GM12878 (cell line): ENCODE measurements around the gene SLC43A3. TPM values are rescaled to one million over a fixed set of nuclear protein-coding genes. Genes with fewer than 3 reads are reported as not detected.

ENCODE experiments used
- EGR1 ChIP-seq, 2 experiments: IDR thresholded peaks; 1 replicate in 1 of 2; 2 replicates in 1 of 2; pipeline ENCODE4 v1.6.1; 2011 to 2012; ENCODE audit warnings: low read depth in 2 of 2, low read length in 2 of 2, borderline replicate concordance in 1 of 2, mild to moderate bottlenecking in 1 of 2, moderate library complexity in 1 of 2
- HDGF ChIP-seq: fragments of 450-650 bp; IDR thresholded peaks from 2 replicates; pipeline ENCODE4 v1.6.1; 2016; ENCODE audit warnings: antibody characterized with exemption
- IRF4 ChIP-seq: IDR thresholded peaks from 2 replicates; pipeline ENCODE4 v1.6.1; 2011; ENCODE audit warnings: low read depth, low read length
- MLLT1 ChIP-seq: fragments of 450-650 bp; IDR thresholded peaks from 2 replicates; pipeline ENCODE4 v1.6.1; 2016; ENCODE audit warnings: mild to moderate bottlenecking
- MXI1 ChIP-seq: fragments of 150-350 bp; IDR thresholded peaks from 2 replicates; pipeline ENCODE4 v1.6.1; 2011; ENCODE audit warnings: low read depth, mild to moderate bottlenecking, inconsistent platforms, low read length, improper control_type of control experiment
- MYC ChIP-seq: IDR thresholded peaks from 2 replicates; pipeline ENCODE4 v1.6.1; 2011; ENCODE audit warnings: mild to moderate bottlenecking, low read length, moderate library complexity, inconsistent platforms; ENCODE audit not compliant: insufficient read depth, insufficient replicate concordance, insufficient read length, severe bottlenecking
- NKRF ChIP-seq: fragments of 450-650 bp; conservative IDR thresholded peaks from 2 replicates; pipeline ENCODE4 v1.6.1; 2017; ENCODE audit warnings: mild to moderate bottlenecking, moderate library complexity
- SP1 ChIP-seq: IDR thresholded peaks from one replicate; pipeline ENCODE4 v1.6.1; 2011; ENCODE audit warnings: low read depth, low read length
- ZNF592 ChIP-seq: fragments of 450-650 bp; IDR thresholded peaks from 2 replicates; pipeline ENCODE4 v1.6.1; 2017; ENCODE audit warnings: mild to moderate bottlenecking, moderate library complexity
- polyA plus RNA-seq, 11 experiments: library from polyadenylated mRNA; depleted of rRNA in 4 of 11; unstranded in 6 of 11; stranded (reverse) in 5 of 11; fragments of >200 nt; fragmentation: Nextera tagmentation in 4 of 11; fragmentation: Illumina TruSeq in 1 of 11; extraction: Ambion mirVana in 4 of 11; extraction: Trizol in 1 of 11; gene quantifications; 1 replicate in 1 of 11; 2 replicates in 10 of 11; pipeline versions ENCODE4 v1.2.1 to v1.2.3, GENCODE V29; 2011 to 2016; ENCODE audit warnings: inconsistent platforms in 2 of 11, missing spikeins in 2 of 11, low read depth in 1 of 11
- total RNA-seq, 4 experiments: library from RNA; depleted of rRNA in 3 of 4; stranded (reverse); fragments of >200 nt in 3 of 4; fragmentation: Illumina TruSeq in 1 of 4; extraction: Trizol in 1 of 4; gene quantifications; 2 replicates each; pipeline versions ENCODE4 v1.2.1 to v1.2.3, GENCODE V29; 2013 to 2021
- TF ChIP-seq, protein P1 (sequence below): fragments of 450-650 bp; IDR thresholded peaks from 2 replicates; pipeline ENCODE4 v1.6.1; 2017; ENCODE audit warnings: mild to moderate bottlenecking, moderate library complexity
- TF ChIP-seq, protein P2 (sequence below), 3 experiments: IDR thresholded peaks in 2 of 3; conservative IDR thresholded peaks in 1 of 3; 2 replicates each; pipeline ENCODE4 v1.5.1; 2011; ENCODE audit warnings: low read depth in 3 of 3, low read length in 3 of 3, mild to moderate bottlenecking in 3 of 3, control low read depth in 2 of 3, moderate library complexity in 2 of 3, inconsistent platforms in 1 of 3, mixed read lengths in 1 of 3; ENCODE audit not compliant: control insufficient read depth in 2 of 3, insufficient read depth in 1 of 3; ENCODE audit errors: extremely low read depth in 1 of 3

SLC43A3 gene
- total and polyA plus RNA-seq, 10 of the 15 experiments (the other 5 are each of a cell fraction or from before 2014, with no cell fraction given), result 37.5 to 237 (median 132) TPM

GRCh38 chr11:57476047-57476756, 49.3 kb upstream of the SLC43A3 start (continued):
- TF ChIP-seq, protein P1, sequence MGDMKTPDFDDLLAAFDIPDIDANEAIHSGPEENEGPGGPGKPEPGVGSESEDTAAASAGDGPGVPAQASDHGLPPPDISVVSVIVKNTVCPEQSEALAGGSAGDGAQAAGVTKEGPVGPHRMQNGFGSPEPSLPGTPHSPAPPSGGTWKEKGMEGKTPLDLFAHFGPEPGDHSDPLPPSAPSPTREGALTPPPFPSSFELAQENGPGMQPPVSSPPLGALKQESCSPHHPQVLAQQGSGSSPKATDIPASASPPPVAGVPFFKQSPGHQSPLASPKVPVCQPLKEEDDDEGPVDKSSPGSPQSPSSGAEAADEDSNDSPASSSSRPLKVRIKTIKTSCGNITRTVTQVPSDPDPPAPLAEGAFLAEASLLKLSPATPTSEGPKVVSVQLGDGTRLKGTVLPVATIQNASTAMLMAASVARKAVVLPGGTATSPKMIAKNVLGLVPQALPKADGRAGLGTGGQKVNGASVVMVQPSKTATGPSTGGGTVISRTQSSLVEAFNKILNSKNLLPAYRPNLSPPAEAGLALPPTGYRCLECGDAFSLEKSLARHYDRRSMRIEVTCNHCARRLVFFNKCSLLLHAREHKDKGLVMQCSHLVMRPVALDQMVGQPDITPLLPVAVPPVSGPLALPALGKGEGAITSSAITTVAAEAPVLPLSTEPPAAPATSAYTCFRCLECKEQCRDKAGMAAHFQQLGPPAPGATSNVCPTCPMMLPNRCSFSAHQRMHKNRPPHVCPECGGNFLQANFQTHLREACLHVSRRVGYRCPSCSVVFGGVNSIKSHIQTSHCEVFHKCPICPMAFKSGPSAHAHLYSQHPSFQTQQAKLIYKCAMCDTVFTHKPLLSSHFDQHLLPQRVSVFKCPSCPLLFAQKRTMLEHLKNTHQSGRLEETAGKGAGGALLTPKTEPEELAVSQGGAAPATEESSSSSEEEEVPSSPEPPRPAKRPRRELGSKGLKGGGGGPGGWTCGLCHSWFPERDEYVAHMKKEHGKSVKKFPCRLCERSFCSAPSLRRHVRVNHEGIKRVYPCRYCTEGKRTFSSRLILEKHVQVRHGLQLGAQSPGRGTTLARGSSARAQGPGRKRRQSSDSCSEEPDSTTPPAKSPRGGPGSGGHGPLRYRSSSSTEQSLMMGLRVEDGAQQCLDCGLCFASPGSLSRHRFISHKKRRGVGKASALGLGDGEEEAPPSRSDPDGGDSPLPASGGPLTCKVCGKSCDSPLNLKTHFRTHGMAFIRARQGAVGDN, result peak; percentile 97
- 0 out of 3 replicates have a peak, but pooled peaks of 1 of the 2 experiments have one; percentile 19 for TF ChIP-seq EGR1 (IDR thresholded peaks at IDR 0.05; ENCODE audit: borderline replicate concordance in 1 of 2, low read depth in 2 of 2, low read length in 2 of 2)
- TF ChIP-seq MYC, result peak; percentile 89
- TF ChIP-seq, protein P2, sequence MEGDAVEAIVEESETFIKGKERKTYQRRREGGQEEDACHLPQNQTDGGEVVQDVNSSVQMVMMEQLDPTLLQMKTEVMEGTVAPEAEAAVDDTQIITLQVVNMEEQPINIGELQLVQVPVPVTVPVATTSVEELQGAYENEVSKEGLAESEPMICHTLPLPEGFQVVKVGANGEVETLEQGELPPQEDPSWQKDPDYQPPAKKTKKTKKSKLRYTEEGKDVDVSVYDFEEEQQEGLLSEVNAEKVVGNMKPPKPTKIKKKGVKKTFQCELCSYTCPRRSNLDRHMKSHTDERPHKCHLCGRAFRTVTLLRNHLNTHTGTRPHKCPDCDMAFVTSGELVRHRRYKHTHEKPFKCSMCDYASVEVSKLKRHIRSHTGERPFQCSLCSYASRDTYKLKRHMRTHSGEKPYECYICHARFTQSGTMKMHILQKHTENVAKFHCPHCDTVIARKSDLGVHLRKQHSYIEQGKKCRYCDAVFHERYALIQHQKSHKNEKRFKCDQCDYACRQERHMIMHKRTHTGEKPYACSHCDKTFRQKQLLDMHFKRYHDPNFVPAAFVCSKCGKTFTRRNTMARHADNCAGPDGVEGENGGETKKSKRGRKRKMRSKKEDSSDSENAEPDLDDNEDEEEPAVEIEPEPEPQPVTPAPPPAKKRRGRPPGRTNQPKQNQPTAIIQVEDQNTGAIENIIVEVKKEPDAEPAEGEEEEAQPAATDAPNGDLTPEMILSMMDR (IDR thresholded peaks at IDR 0.05 in 2 of 3, conservative IDR thresholded peaks at IDR 0.05 in 1 of 3; ENCODE audit: control insufficient read depth in 2 of 3, extremely low read depth in 1 of 3, insufficient read depth in 1 of 3, low read depth in 3 of 3, low read length in 3 of 3), result peak in 1 of 3 experiments; percentile 7; a peak in 1 of 6 replicates
- no peak for TF ChIP-seq MXI1
- TF ChIP-seq NKRF, result no peak
- TF ChIP-seq SP1, result no peak
- no peak for TF ChIP-seq MLLT1
- peak; percentile 74; the same call in 1 of the 2 replicates for TF ChIP-seq HDGF
- TF ChIP-seq ZNF592, result no peak
- TF ChIP-seq IRF4, result no peak
